Measurements from ENCODE around the gene TRO. TPM values are rescaled to one million over a fixed set of nuclear protein-coding genes. Genes with fewer than 3 reads are reported as not detected.

The TRO gene, protein sequence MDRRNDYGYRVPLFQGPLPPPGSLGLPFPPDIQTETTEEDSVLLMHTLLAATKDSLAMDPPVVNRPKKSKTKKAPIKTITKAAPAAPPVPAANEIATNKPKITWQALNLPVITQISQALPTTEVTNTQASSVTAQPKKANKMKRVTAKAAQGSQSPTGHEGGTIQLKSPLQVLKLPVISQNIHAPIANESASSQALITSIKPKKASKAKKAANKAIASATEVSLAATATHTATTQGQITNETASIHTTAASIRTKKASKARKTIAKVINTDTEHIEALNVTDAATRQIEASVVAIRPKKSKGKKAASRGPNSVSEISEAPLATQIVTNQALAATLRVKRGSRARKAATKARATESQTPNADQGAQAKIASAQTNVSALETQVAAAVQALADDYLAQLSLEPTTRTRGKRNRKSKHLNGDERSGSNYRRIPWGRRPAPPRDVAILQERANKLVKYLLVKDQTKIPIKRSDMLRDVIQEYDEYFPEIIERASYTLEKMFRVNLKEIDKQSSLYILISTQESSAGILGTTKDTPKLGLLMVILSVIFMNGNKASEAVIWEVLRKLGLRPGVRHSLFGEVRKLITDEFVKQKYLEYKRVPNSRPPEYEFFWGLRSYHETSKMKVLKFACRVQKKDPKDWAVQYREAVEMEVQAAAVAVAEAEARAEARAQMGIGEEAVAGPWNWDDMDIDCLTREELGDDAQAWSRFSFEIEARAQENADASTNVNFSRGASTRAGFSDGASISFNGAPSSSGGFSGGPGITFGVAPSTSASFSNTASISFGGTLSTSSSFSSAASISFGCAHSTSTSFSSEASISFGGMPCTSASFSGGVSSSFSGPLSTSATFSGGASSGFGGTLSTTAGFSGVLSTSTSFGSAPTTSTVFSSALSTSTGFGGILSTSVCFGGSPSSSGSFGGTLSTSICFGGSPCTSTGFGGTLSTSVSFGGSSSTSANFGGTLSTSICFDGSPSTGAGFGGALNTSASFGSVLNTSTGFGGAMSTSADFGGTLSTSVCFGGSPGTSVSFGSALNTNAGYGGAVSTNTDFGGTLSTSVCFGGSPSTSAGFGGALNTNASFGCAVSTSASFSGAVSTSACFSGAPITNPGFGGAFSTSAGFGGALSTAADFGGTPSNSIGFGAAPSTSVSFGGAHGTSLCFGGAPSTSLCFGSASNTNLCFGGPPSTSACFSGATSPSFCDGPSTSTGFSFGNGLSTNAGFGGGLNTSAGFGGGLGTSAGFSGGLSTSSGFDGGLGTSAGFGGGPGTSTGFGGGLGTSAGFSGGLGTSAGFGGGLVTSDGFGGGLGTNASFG (N-terminal part only)
- 13.0 TPM for total RNA-seq

DNA sequence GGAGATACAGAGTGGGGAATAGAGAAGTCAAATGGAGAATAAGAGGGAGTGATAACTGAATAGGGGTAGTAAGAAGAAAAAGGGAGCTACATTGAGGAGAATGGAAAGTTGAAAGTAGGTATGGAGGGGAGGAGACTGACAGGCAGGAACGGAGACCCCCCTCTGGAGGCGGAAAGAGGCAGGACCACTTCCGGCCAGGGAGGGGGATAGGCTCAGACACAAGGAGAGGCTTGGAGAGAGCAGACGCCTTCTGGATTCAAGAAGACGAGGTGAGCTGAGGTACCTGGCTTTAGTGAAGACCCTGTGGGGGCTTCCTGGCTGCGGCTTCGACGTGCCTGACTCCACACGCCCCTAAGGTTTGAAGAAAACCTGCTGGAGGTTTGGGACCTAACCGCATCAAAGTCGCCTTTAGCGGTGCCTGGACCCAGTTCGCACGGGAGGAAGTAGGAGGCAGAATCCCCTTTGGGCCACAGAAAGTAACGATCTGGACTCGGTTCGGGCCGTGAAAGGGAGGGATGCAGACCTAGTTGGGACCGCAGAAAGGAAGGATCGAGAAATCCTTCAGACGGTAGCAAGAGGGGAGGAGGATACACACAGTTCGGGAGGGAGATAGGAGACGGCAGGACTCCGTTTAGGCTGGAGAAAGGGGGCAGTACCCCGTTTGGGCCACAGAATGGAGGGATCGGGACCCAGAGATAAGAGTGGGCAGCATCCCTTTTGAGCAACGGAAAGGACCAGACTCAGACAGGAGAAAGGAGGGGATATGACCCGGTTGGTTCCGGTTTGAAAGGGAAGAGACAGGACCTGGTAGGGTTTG, at the start of gene TRO:
TRO (plus strand) TSS at position 215 of the 817 bp plus-strand sequence. CDS start 1,423 bp downstream, outside the sequence.
- ATAC-seq (peak; percentile 40), DNase-seq (ENCODE audit: low spot score) (no peak)
- intact Hi-C loops (cut with DNase I): no loop called here

GRCh38 chrX:54885740-54886139, 34.9 kb upstream of the TRO start:
- ATAC-seq (no peak), DNase-seq (ENCODE audit: low spot score) (no peak)
- intact Hi-C loops (cut with DNase I): no loop called here

DNA sequence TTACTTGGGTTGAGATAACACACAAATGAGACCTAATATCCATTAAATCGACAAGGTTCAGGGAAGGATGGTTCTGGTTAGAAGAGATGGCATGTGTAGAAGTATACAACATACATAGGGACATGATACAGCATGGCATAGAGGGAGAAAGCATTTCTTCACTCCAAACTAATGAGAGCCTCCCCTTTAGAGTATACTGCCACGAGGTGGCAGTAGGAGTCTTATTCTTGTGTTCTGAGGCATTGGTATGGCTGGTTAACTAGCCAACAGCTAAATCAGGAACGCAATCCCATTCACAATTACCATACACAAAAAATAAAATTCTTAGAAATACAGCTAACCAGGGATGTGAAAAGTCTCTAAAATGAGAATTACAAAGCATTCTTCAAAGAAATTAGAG, 29.1 kb upstream of the TRO start:
- ATAC-seq (no peak), DNase-seq (ENCODE audit: low spot score) (no peak)
- intact Hi-C loops (cut with DNase I): no loop called here

DNA sequence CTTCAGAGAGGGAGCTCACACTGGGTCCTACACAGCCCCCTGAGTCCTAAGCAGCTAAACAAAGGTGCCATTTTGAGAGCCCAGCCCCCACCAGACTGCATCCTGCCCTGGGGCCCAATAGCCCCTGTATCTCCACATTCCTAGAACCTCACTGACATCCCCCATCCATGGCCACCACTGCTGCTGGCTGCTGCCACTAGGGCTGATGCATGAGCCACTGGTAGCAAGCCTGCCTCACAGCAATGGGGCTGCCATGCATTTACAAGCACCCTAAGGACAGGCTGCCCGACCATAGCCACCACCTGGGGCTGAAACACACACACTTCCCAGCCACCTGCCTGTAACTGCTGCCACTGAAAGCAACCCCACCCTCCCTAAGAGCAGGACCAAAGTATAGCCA, 26.5 kb upstream of the TRO start:
- DNase-seq (ENCODE audit: low spot score) (no peak), ATAC-seq (no peak)
- intact Hi-C loops (cut with DNase I): no loop called here

DNA sequence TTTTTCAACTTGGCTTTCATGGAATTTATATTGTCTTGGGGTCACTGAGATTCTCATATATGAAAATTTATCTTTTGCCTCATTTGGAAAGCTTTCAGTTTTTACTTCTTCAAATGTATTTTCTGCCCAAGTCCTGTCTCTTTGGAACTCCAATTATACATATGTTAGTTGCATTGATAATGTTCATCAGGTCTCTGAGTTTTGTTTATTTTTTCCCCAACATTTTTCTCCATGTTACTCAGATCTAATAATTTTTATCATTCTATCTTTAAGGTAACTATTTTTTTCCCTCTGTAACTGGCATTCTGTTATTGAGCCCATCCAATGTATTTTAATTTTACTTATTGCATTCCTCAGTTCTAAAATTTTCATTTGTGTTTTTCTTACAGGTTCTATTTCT, 10.7 kb upstream of the TRO start:
- no peak for ATAC-seq
- intact Hi-C loops (cut with DNase I): no loop called here
- no peak for DNase-seq (ENCODE audit: low spot score)

GRCh38 chrX:54921427-54922021, 900 bp downstream of the TRO start:
- peak; percentile 95 for ATAC-seq

DNA sequence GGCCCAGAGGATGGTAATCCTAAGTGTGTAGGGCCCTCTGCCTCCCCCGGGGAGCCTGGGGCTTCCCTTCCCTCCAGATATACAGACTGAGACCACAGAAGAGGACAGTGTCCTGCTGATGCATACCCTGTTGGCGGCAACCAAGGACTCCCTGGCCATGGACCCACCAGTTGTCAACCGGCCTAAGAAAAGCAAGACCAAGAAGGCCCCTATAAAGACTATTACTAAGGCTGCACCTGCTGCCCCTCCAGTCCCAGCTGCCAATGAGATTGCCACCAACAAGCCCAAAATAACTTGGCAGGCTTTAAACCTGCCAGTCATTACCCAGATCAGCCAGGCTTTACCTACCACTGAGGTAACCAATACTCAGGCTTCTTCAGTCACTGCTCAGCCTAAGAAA, 1.9 kb downstream of the TRO start:
- no peak for ATAC-seq
- intact Hi-C loops (cut with DNase I): no loop called here
- DNase-seq (ENCODE audit: low spot score): no peak

More at GRCh38 chrX:54921427-54922021, 900 bp downstream of the TRO start:
- DNase-seq (ENCODE audit: low spot score): peak; percentile 81
- intact Hi-C loops (cut with DNase I): no loop called here

DNA sequence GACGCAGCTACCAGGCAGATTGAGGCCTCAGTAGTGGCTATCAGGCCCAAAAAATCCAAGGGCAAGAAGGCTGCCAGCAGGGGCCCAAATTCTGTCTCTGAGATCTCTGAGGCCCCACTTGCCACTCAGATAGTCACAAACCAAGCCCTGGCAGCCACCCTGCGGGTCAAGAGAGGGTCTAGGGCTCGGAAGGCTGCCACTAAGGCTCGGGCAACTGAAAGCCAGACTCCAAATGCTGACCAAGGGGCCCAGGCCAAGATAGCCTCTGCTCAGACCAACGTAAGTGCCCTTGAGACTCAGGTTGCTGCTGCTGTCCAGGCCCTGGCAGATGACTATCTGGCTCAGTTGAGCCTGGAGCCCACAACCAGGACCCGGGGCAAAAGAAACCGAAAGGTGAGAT, 2.8 kb downstream of the TRO start:
- intact Hi-C loops (cut with DNase I): no loop called here
- ATAC-seq: no peak
- no peak for DNase-seq (ENCODE audit: low spot score)

DNA sequence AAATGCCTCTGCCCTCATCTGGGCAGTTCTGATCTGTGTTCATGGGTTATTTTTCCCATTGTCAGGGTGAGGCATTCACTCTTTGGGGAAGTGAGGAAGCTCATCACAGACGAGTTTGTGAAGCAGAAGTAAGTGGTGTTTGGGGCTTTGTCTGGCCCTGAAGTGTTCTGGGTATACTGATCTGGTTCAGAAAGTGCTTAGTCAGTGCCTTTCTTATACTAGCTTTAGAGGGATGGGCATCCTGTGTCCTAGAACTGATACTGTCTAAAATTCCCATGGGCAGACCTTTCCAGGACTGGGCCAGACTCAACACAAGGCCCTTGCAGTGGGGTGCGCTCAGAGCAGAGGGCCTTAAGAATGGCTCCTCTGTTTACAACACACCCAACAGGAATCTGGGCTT, 6.4 kb downstream of the TRO start:
- intact Hi-C loops (cut with DNase I): no loop called here
- no peak for ATAC-seq

GRCh38 chrX:54928876-54929275, 8.3 kb downstream of the TRO start:
- DNase-seq (ENCODE audit: low spot score) (no peak), ATAC-seq (no peak)
- intact Hi-C loops (cut with DNase I): no loop called here

More for the DNA sequence above, 6.4 kb downstream of the TRO start:
- no peak for DNase-seq (ENCODE audit: low spot score)

DNA sequence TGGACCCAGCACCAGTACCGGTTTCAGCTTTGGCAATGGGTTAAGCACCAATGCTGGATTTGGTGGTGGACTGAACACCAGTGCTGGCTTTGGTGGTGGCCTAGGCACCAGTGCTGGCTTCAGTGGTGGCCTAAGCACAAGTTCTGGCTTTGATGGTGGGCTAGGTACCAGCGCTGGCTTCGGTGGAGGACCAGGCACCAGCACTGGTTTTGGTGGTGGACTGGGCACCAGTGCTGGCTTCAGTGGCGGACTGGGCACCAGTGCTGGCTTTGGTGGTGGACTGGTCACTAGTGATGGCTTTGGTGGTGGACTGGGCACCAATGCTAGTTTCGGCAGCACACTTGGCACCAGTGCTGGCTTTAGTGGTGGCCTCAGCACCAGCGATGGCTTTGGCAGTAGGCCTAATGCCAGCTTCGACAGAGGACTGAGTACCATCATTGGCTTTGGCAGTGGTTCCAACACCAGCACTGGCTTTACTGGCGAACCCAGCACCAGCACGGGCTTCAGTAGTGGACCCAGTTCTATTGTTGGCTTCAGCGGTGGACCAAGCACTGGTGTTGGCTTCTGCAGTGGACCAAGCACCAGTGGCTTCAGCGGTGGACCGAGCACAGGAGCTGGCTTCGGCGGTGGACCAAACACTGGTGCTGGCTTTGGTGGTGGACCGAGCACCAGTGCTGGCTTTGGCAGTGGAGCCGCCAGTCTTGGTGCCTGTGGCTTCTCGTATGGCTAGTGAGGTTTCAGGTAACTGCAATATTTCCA, 9.8 kb downstream of the TRO start:
- ATAC-seq: no peak
- intact Hi-C loops (cut with DNase I): no loop called here
- DNase-seq (ENCODE audit: low spot score): no peak

- intact Hi-C loops (cut with DNase I): no loop called here
Measured at GRCh38 chrX:54931107-54931506, 10.5 kb downstream of the TRO start.

GRCh38 chrX:54933150-54933826, 12.7 kb downstream of the TRO start:
- intact Hi-C loops (cut with DNase I): no loop called here
- DNase-seq (ENCODE audit: low spot score) (no peak), ATAC-seq (no peak)

More at GRCh38 chrX:54931107-54931506, 10.5 kb downstream of the TRO start:
- ATAC-seq (no peak), DNase-seq (ENCODE audit: low spot score) (no peak)

DNA sequence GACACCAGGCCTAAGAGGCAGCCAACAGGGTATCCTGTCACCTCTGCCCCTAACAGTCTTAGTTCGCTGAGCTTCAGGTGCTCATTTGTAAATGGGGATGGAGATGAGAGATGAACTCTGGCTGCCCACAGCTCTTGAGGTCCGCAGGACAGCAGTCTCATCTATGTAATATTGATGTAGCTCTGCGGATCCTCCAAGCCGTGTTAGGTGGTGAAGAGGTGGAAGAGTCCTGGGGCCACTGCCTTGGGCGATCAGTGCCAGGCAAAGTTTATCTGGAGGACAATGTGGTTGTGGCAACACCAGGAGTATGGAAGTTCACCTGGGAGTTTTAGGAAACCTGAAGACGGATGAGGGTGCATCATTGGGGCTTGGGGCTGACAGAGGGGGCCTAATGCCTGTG, 13.4 kb downstream of the TRO start:
- DNase-seq (ENCODE audit: low spot score) (no peak), ATAC-seq (no peak)
- intact Hi-C loops (cut with DNase I): no loop called here

DNA sequence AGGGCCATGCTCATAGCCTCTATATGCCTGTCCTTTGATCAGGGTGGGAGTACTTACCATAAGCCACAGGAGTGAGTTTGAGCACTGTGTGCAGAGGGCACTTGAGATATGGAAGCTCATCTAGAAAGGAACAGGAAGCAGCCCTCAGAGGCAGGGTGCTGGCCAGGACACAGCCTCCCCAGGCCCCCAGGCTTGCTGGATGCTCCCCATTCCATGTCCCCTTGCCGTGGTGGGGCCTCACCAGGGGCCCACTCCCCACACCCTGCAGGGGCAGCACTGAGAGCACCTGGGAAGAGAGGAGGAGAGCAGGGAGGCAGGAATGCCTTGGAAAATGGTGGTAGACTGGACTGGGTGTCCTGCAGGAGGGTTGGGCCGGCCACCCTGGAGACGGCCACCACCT, 14.3 kb downstream of the TRO start:
- DNase-seq (ENCODE audit: low spot score) (no peak), ATAC-seq (no peak)
- intact Hi-C loops (cut with DNase I): no loop called here

GRCh38 chrX:54935306-54935705, 14.7 kb downstream of the TRO start:
- intact Hi-C loops (cut with DNase I): no loop called here
- DNase-seq (ENCODE audit: low spot score): no peak
- ATAC-seq: no peak

DNA sequence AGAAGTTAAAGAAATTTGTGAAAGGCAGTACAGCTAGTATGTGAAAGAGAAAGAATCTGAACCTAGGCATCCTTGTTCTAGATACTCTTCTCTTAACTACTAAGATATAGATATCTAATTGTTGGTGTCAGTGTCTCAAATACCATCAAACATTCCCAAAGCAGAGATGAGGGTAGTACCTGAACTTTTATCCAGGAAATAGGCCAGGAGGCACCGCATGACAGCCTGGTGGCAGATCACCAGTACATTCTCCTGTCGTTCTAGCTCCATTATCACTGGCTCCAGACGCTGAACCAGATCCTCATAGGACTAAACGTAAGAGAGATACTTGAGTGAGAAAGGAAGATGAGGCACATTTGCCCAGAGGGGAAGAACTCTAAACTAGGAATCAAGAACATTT, 16.8 kb downstream of the TRO start:
- ATAC-seq (no peak), DNase-seq (ENCODE audit: low spot score) (no peak)
- intact Hi-C loops (cut with DNase I): no loop called here
